Heart right ventricle (tissue), 16 donors: Measurements from ENCODE around the gene SLC39A11. TPM values are rescaled to one million over a fixed set of nuclear protein-coding genes. Genes with fewer than 3 reads are reported as not detected.

Experiments
- ATAC-seq, 8 donors: fragments of 200-7000 bp; cut with Tn5 transposase; one replicate each; pipeline ENCODE4 v1.9.1; 2020; ENCODE audit warnings: mild to moderate bottlenecking in 8 of 8, moderate library complexity in 8 of 8, moderate number of reproducible peaks in 1 of 8
- DNase-seq, 2 donors: peaks; one replicate each; pipeline ENCODE4 v3.0.0-alpha.2; 2020
- H3K27ac ChIP-seq, 10 donors: fragments of 200-600 bp; sonication (generic) in 2 of 10; one replicate each; pipeline versions ENCODE4 v1.5.0 to v1.8.0; 2020 to 2022; ENCODE audit warnings: mild to moderate bottlenecking in 3 of 10
- H3K27me3 ChIP-seq, 7 donors: fragments of 200-600 bp; one replicate each; pipeline ENCODE4 v1.8.0; 2021 to 2022; ENCODE audit warnings: mild to moderate bottlenecking in 2 of 7
- H3K36me3 ChIP-seq, 9 donors: fragments of 200-600 bp; sonication (generic) in 1 of 9; one replicate each; pipeline versions ENCODE4 v1.5.0 to v1.8.0; 2020 to 2022; ENCODE audit warnings: mild to moderate bottlenecking in 2 of 9
- H3K4me1 ChIP-seq, 9 donors: fragments of 200-600 bp; sonication (generic) in 1 of 9; one replicate each; pipeline versions ENCODE4 v1.5.0 to v1.8.0; 2020 to 2022; ENCODE audit warnings: mild to moderate bottlenecking in 4 of 9
- H3K4me3 ChIP-seq, 10 donors: fragments of 200-600 bp; sonication (generic) in 2 of 10; one replicate each; pipeline versions ENCODE4 v1.5.0 to v1.8.0; 2020 to 2022; ENCODE audit warnings: mild to moderate bottlenecking in 7 of 10, moderate library complexity in 2 of 10
- H3K9me3 ChIP-seq, 11 donors: fragments of 200-600 bp in 10 of 11; sonication (generic) in 2 of 11; one replicate each; pipeline versions ENCODE4 v1.5.0 to v1.8.0; 2013 to 2022; ENCODE audit warnings: mild to moderate bottlenecking in 2 of 11, control low read depth in 1 of 11, moderate library complexity in 1 of 11
- WGBS, 2 donors: extraction: QIAGEN DNeasy Blood & Tissue Kit; methylation state at CpG; one replicate each; pipeline ENCODE4 v1.1.7; 2013; ENCODE audit warnings: inconsistent platforms in 1 of 2; 5-methylcytosine and 5-hydroxymethylcytosine counted together
- intact Hi-C, 10 donors: fragments of 100-400 bp; cut with DNase I; formaldehyde crosslinking; loops; one replicate each; pipeline versions ENCODE4 v1.11.1 to v1.14.2; 2022
- polyA plus RNA-seq, 2 donors: library from polyadenylated mRNA; stranded (reverse); fragments of 200-250 nt; gene quantifications; one replicate each; pipeline ENCODE4 v1.2.3, GENCODE V29; 2013
- total RNA-seq, 10 donors: library from RNA; stranded (reverse); fragmentation: NEBNext Ultra II Directional in 3 of 10; extraction: Animal tissue kit (Norgen Biotek cat#: 25700) in 3 of 10; gene quantifications; one replicate each; pipeline versions ENCODE4 v1.2.1 to v1.2.4, GENCODE V29; 2021 to 2023
- TF ChIP-seq, protein P1 (sequence below), 9 donors: fragments of 200-600 bp; sonication (generic) in 2 of 9; IDR thresholded peaks; one replicate each; pipeline versions ENCODE4 v1.5.0 to v1.8.0; 2021 to 2022; ENCODE audit warnings: antibody characterized with exemption in 9 of 9, mild to moderate bottlenecking in 5 of 9, moderate library complexity in 1 of 9
- donor health status: Arrhythmogenic right ventricular cardiomyopathy.
- donor health status: ischemic (EF 13 %, LVEDD 7.1; RV severe dilation, severe dysfunction).
- donor health status: healthy with polysubstance abuse.
- donor health status: DM: no; HTN: yes; CAD: no.
- donor health status: DM: no; HTN: no; CAD: no.
- donor health status: ischemic (EF 25% LVEDD 6.9; RV normal size, moderate dysfunction).
- donor health status: ischemic (EF 25% LVEDD 5.7; RV mildly dilated, moderate dysfunction).
- donor health status: healthy.
- donor health status: DM: yes; HTN: yes; CAD: no.
- donor health status: Ischemic cardiomyopathy.
- donor health status: ischemic (EF 35%, LVEDD 5.7; RV mildly dilated, moderate dysfunction).
- donor health status: nonischemic (EF 11% LVEDD 7.7; RV severe dilation, severe dysfunction).
- donor health status: DM: yes; HTN: yes; CAD: no.
- donor health status: PGD.
- donor health status: ischemic (EF 29% LVEDD 5.4; RV normal size, mild dysfunction).
- donor health status: nonischemic (EF 23%, LVEDD 6.1; RV moderate dilation, normal function).

SLC39A11 gene
- total and polyA plus RNA-seq, 12 donors = 2.4 to 11.3 (median 6.4) TPM

DNA sequence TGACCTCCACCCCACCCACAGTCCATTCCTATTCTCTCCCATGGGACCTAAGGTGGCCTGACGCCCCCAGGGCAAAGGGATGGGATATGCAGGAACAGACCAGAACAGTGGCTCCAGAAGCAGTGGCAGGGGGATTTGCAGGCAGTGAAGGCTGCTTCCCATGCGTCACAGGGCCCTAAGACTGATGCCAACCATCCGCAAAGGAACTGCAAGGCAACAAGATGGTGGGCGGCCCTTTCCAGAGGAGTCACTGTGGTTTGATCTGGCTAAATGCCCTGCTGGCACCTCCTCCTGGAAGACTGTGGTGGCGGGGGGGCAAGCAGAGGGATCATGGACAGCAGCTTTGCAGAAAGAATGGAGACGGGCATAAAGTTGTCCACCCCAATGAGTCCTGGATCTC is 4.4 kb upstream of the SLC39A11 start:
- no peak overlapping the region for H3K27ac ChIP-seq
- H3K4me1 ChIP-seq = peaks cover 2 to 33% (median 10%) of the 10 kb centered on the region in 9 donors
- H3K36me3 ChIP-seq = no peaks in the 10 kb centered on the region
- H3K9me3 ChIP-seq = no peaks in the 10 kb centered on the region
- 75 to 84% methylated on average over 6 of the region's 6 CpGs for WGBS, 2 donors
- intact Hi-C loops = no loop called here
- peaks cover 0 to 29% (median 2%) of the 10 kb centered on the region in 7 donors for H3K27me3 ChIP-seq
- DNase-seq (no peak), ATAC-seq (no peak)
- H3K4me3 ChIP-seq = no peak overlapping the region
- TF ChIP-seq, protein P1, sequence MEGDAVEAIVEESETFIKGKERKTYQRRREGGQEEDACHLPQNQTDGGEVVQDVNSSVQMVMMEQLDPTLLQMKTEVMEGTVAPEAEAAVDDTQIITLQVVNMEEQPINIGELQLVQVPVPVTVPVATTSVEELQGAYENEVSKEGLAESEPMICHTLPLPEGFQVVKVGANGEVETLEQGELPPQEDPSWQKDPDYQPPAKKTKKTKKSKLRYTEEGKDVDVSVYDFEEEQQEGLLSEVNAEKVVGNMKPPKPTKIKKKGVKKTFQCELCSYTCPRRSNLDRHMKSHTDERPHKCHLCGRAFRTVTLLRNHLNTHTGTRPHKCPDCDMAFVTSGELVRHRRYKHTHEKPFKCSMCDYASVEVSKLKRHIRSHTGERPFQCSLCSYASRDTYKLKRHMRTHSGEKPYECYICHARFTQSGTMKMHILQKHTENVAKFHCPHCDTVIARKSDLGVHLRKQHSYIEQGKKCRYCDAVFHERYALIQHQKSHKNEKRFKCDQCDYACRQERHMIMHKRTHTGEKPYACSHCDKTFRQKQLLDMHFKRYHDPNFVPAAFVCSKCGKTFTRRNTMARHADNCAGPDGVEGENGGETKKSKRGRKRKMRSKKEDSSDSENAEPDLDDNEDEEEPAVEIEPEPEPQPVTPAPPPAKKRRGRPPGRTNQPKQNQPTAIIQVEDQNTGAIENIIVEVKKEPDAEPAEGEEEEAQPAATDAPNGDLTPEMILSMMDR (IDR thresholded peaks at IDR 0.05) = no peak

DNA sequence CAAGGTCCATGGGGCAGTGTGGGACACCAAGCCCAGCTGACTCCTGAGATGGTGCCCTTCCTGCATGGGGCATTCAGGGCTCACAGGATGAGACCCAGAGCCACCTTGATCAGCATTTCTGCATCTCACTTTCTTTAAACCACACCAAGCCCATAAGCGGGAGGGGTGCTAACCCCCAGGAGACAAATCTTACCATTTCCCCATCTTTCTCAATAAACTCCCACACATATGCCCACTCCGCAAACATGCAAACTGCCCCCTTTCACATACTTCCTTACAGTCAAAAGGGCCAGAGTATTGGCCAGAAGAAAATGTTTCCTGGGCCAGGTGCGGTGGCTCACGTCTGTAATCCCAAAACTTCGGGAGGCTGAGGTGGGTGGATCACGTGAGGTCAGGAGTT is 3.7 kb upstream of the SLC39A11 start:
- WGBS, 2 donors = 88 to 89% methylated on average over 6 of the region's 6 CpGs
- DNase-seq (no peak), ATAC-seq (no peak)
- Histone ChIP-seq H3K36me3 (no peaks in the 10 kb centered on the region), H3K27ac (no peak overlapping the region), H3K27me3 (peaks cover 0 to 29% (median 2%) of the 10 kb centered on the region in 7 donors), H3K9me3 (no peaks in the 10 kb centered on the region), H3K4me1 (peaks cover 2 to 39% (median 15%) of the 10 kb centered on the region in 9 donors), H3K4me3 (no peak overlapping the region)
- TF ChIP-seq, protein P1 (IDR thresholded peaks at IDR 0.05) = no peak
- intact Hi-C loops = no loop called here

DNA sequence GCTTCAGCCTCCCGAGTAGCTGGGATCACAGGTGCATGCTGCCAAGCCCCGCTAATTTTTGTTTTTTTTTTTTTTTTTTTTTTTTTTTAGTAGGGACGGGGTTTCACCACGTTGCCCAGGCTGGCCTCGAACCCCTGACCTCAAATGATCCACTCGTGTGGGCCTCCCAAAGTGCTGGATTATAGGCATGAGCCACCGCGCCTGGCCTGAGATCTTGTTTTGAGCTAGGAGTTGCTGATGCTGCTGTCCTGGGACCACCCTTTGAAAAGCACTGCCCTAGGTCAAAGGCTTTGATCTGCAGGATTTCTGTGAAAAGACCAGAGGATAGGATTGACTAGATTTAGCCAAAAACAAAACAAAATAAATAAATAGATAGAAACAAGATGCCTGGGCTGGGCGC is 798 bp upstream of the SLC39A11 start:
- peaks cover 2 to 37% (median 15%) of the 10 kb centered on the region in 9 donors for H3K4me1 ChIP-seq
- H3K36me3 ChIP-seq = peaks cover 0 to 4% (median 0%) of the 10 kb centered on the region in 9 donors
- H3K27me3 ChIP-seq = peaks cover 0 to 9% (median 0%) of the 10 kb centered on the region in 7 donors
- TF ChIP-seq, protein P1 (IDR thresholded peaks at IDR 0.05) = no peak
- peak overlapping the region in 6 of 10 donors; percentile 62 to 79 (median 68) for H3K4me3 ChIP-seq
- no peak overlapping the region for H3K27ac ChIP-seq
- DNase-seq (no peak), ATAC-seq (no peak)
- 83 to 84% methylated on average over 9 of the region's 9 CpGs for WGBS, 2 donors
- intact Hi-C loops = loop anchor here in 2 of 10 donors (5.0 kb wide), 3 partner anchors 51 to 106 kb away; no protein-coding TSS in a partner anchor
- no peaks in the 10 kb centered on the region for H3K9me3 ChIP-seq

DNA sequence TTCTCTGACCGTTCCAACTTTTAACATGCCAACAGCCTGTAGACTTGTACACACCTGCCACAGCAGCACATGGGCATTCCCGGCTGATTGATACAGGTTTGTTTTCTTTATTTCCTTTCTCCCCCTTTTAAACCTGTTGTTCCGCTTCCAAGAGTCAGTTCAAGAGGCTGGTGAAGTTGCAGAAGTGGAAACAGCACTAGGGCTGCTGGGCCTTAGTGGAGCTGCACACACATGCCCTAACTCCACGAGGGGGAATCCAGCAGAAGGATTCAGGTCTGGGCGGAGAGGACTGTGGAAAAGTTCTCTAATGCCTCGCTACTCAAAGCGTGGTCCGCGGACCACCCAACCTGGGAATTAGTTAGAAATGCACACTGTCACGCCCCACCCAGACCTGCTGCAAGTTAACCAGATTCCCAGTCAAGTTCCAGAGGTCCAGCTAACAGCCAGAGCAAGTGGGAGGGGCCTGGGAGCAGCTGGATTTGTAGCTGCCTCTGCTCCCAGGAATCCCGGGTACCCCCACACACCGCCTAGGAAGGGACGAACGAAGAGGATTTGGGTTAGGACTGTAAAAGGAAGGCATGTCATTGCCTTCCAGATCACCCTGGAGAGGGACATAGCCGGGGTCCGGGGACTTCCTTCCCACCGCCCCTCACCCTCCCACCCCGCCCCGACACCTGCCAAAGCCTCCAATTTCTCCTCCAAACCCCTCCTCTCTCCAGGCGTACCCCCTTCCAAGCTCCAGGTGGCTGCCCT is 542 bp downstream of the SLC39A11 start:
- DNase-seq = peak; percentile 16 to 23
- Histone ChIP-seq H3K36me3 (peaks cover 0 to 16% (median 5%) of the 10 kb centered on the region in 9 donors), H3K27ac (peak overlapping the region; percentile 17 to 81 (median 62)), H3K9me3 (no peaks in the 10 kb centered on the region), H3K4me1 (peaks cover 2 to 32% (median 15%) of the 10 kb centered on the region in 9 donors), H3K4me3 (peak overlapping the region; percentile 55 to 79 (median 64)), H3K27me3 (peaks cover 0 to 9% (median 0%) of the 10 kb centered on the region in 7 donors)
- 12 to 13% methylated on average over 20 of the region's 20 CpGs for WGBS, 2 donors
- ATAC-seq = peak; percentile 32 to 65 (median 45)
- intact Hi-C loops = loop anchor here in 3 of 10 donors (2.0 to 5.0 kb wide), 4 partner anchors 50 to 105 kb away; no protein-coding TSS in a partner anchor
- TF ChIP-seq, protein P1 (IDR thresholded peaks at IDR 0.05) = no peak
